ENCODE results near the gene EIPR1. TPM values are rescaled to one million over a fixed set of nuclear protein-coding genes. Genes with fewer than 3 reads are reported as not detected.
"Not testable (repeated sequence)": the region's sequence is repeated elsewhere in the genome, so short reads cannot be mapped to it uniquely, and the experiment has no call there.

The EIPR1 gene
- polyA plus RNA-seq, 3 donors from 2014 or later, result 37.1 to 47.7 (median 41.1) TPM

GRCh38 chr2:3368261-3368722, 9.3 kb downstream of the EIPR1 start:
- H3K27me3 Mint-ChIP-seq (ENCODE audit: low read depth in 3 of 3), result peaks cover 0 to 1% (median 0%) of the 10 kb centered on the region in 3 donors
- no peak for DNase-seq
- no peaks in the 10 kb centered on the region for H3K9me3 Mint-ChIP-seq
- H3K27ac Mint-ChIP-seq, result no peak overlapping the region
- peaks cover 0 to 8% (median 7%) of the 10 kb centered on the region in 3 donors for H3K36me3 Mint-ChIP-seq
- H3K4me3 Mint-ChIP-seq, result no peak overlapping the region
- H3K4me1 Mint-ChIP-seq, result peaks cover 14 to 23% of the 10 kb centered on the region in 2 donors

GRCh38 chr2:3365219-3365618, 12.4 kb downstream of the EIPR1 start:
- Mint-ChIP-seq H3K36me3 (peaks cover 0 to 11% (median 7%) of the 10 kb centered on the region in 3 donors), H3K4me1 (peaks cover 28 to 46% of the 10 kb centered on the region in 2 donors), H3K4me3 (no peak overlapping the region), H3K27ac (no peak overlapping the region), H3K9me3 (no peaks in the 10 kb centered on the region), H3K27me3 (ENCODE audit: low read depth in 3 of 3) (peaks cover 0 to 3% (median 1%) of the 10 kb centered on the region in 3 donors)
- no peak for DNase-seq

- no peak overlapping the region for H3K4me3 Mint-ChIP-seq
- peaks cover 0 to 3% (median 1%) of the 10 kb centered on the region in 3 donors for H3K27me3 Mint-ChIP-seq (ENCODE audit: low read depth in 3 of 3)
- no peaks in the 10 kb centered on the region for H3K9me3 Mint-ChIP-seq
- H3K27ac Mint-ChIP-seq, result peak overlapping the region in 1 of 6 donors; percentile 62
- H3K36me3 Mint-ChIP-seq, result peaks cover 0 to 4% (median 0%) of the 10 kb centered on the region in 3 donors
- DNase-seq, result no peak
- peaks cover 31 to 46% of the 10 kb centered on the region in 2 donors for H3K4me1 Mint-ChIP-seq
Observed at GRCh38 chr2:3361518-3362389, 15.9 kb downstream of the EIPR1 start.

- no peak for DNase-seq
- Mint-ChIP-seq H3K27me3 (ENCODE audit: low read depth in 3 of 3) (peaks cover 0 to 3% (median 0%) of the 10 kb centered on the region in 3 donors), H3K4me3 (no peak overlapping the region), H3K36me3 (peaks cover 5 to 10% (median 9%) of the 10 kb centered on the region in 3 donors), H3K27ac (peak overlapping the region in 1 of 6 donors; percentile 14), H3K4me1 (peaks cover 28 to 42% of the 10 kb centered on the region in 2 donors), H3K9me3 (no peaks in the 10 kb centered on the region)
Observed at GRCh38 chr2:3357926-3358325, 19.7 kb downstream of the EIPR1 start.

- H3K9me3 Mint-ChIP-seq; DNase-seq; H3K4me3 Mint-ChIP-seq; H3K27me3 Mint-ChIP-seq (ENCODE audit: low read depth in 3 of 3): not testable (repeated sequence)
- Mint-ChIP-seq H3K36me3 (peaks cover 8 to 15% (median 12%) of the 10 kb centered on the region in 3 donors), H3K4me1 (peaks cover 24 to 37% of the 10 kb centered on the region in 2 donors), H3K27ac (peak overlapping the region in 2 of 6 donors; percentile 21 to 67)
Observed at GRCh38 chr2:3357446-3357845, 20.2 kb downstream of the EIPR1 start.

GRCh38 chr2:3356799-3357198, 20.8 kb downstream of the EIPR1 start:
- DNase-seq, result no peak
- Mint-ChIP-seq H3K4me1 (peaks cover 20 to 32% of the 10 kb centered on the region in 2 donors), H3K4me3 (no peak overlapping the region), H3K27ac (peak overlapping the region in 2 of 6 donors; percentile 3 to 8), H3K36me3 (peaks cover 10 to 18% (median 15%) of the 10 kb centered on the region in 3 donors), H3K27me3 (ENCODE audit: low read depth in 3 of 3) (no peaks in the 10 kb centered on the region), H3K9me3 (no peaks in the 10 kb centered on the region)

- Mint-ChIP-seq H3K27ac (peak overlapping the region in 1 of 6 donors; percentile 67), H3K9me3 (no peaks in the 10 kb centered on the region), H3K36me3 (peaks cover 14 to 22% (median 18%) of the 10 kb centered on the region in 3 donors), H3K27me3 (ENCODE audit: low read depth in 3 of 3) (no peaks in the 10 kb centered on the region), H3K4me3 (no peak overlapping the region), H3K4me1 (peaks cover 16 to 25% of the 10 kb centered on the region in 2 donors)
- no peak for DNase-seq
Observed at GRCh38 chr2:3355951-3356569, 21.6 kb downstream of the EIPR1 start.

- Mint-ChIP-seq H3K27me3 (ENCODE audit: low read depth in 3 of 3) (no peaks in the 10 kb centered on the region), H3K36me3 (peaks cover 21 to 30% (median 25%) of the 10 kb centered on the region in 3 donors), H3K9me3 (no peaks in the 10 kb centered on the region), H3K27ac (no peak overlapping the region), H3K4me1 (peaks cover 16 to 23% of the 10 kb centered on the region in 2 donors), H3K4me3 (no peak overlapping the region)
- no peak for DNase-seq
Observed at GRCh38 chr2:3354986-3355385, 22.6 kb downstream of the EIPR1 start.

- H3K27ac Mint-ChIP-seq, result no peak overlapping the region
- H3K4me1 Mint-ChIP-seq, result peaks cover 0 to 1% of the 10 kb centered on the region in 2 donors
- no peak for DNase-seq
- no peak overlapping the region for H3K4me3 Mint-ChIP-seq
- H3K27me3 Mint-ChIP-seq (ENCODE audit: low read depth in 3 of 3), result no peaks in the 10 kb centered on the region
- H3K36me3 Mint-ChIP-seq, result peaks cover 33 to 52% (median 46%) of the 10 kb centered on the region in 3 donors
- H3K9me3 Mint-ChIP-seq, result no peaks in the 10 kb centered on the region
Observed at GRCh38 chr2:3349211-3349693, 28.4 kb downstream of the EIPR1 start.

GRCh38 chr2:3348767-3349166, 28.9 kb downstream of the EIPR1 start:
- no peak overlapping the region for H3K27ac Mint-ChIP-seq
- no peak overlapping the region for H3K4me3 Mint-ChIP-seq
- H3K27me3 Mint-ChIP-seq (ENCODE audit: low read depth in 3 of 3), result no peaks in the 10 kb centered on the region
- H3K9me3 Mint-ChIP-seq, result no peaks in the 10 kb centered on the region
- H3K36me3 Mint-ChIP-seq, result peaks cover 29 to 48% (median 42%) of the 10 kb centered on the region in 3 donors
- H3K4me1 Mint-ChIP-seq, result peaks cover 0 to 1% of the 10 kb centered on the region in 2 donors
- DNase-seq, result no peak

- Mint-ChIP-seq H3K36me3 (peaks cover 18 to 28% (median 28%) of the 10 kb centered on the region in 3 donors), H3K27me3 (ENCODE audit: low read depth in 3 of 3) (no peaks in the 10 kb centered on the region), H3K4me1 (peaks cover 0 to under 1% of the 10 kb centered on the region in 2 donors), H3K4me3 (no peak overlapping the region), H3K9me3 (no peaks in the 10 kb centered on the region), H3K27ac (no peak overlapping the region)
- no peak for DNase-seq
Observed at GRCh38 chr2:3345621-3346020, 32.0 kb downstream of the EIPR1 start.

- Mint-ChIP-seq H3K9me3 (no peaks in the 10 kb centered on the region), H3K4me1 (no peaks in the 10 kb centered on the region), H3K27ac (no peak overlapping the region), H3K27me3 (ENCODE audit: low read depth in 3 of 3) (no peaks in the 10 kb centered on the region), H3K4me3 (no peak overlapping the region), H3K36me3 (peaks cover 11 to 22% (median 21%) of the 10 kb centered on the region in 3 donors)
- no peak for DNase-seq
Observed at GRCh38 chr2:3344897-3345296, 32.7 kb downstream of the EIPR1 start.

- H3K27me3 Mint-ChIP-seq (ENCODE audit: low read depth in 3 of 3), result no peaks in the 10 kb centered on the region
- DNase-seq, result no peak
- H3K4me3 Mint-ChIP-seq, result no peak overlapping the region
- no peaks in the 10 kb centered on the region for H3K4me1 Mint-ChIP-seq
- no peaks in the 10 kb centered on the region for H3K9me3 Mint-ChIP-seq
- peaks cover 11 to 21% (median 16%) of the 10 kb centered on the region in 3 donors for H3K36me3 Mint-ChIP-seq
- H3K27ac Mint-ChIP-seq, result peak overlapping the region in 1 of 6 donors; percentile 71
Observed at GRCh38 chr2:3343012-3343411, 34.6 kb downstream of the EIPR1 start.

GRCh38 chr2:3342324-3342723, 35.3 kb downstream of the EIPR1 start:
- Mint-ChIP-seq H3K9me3 (no peaks in the 10 kb centered on the region), H3K27me3 (ENCODE audit: low read depth in 3 of 3) (no peaks in the 10 kb centered on the region), H3K4me3 (no peak overlapping the region), H3K4me1 (no peaks in the 10 kb centered on the region), H3K27ac (peak overlapping the region in 1 of 6 donors; percentile 50), H3K36me3 (peaks cover 6 to 21% (median 10%) of the 10 kb centered on the region in 3 donors)
- no peak for DNase-seq

All from immature natural killer cell (primary cell).